HepG2 (cell line): ENCODE measurements around the gene C2orf81. TPM values are rescaled to one million over a fixed set of nuclear protein-coding genes. Genes with fewer than 3 reads are reported as not detected.
A peak's percentile ranks its signal among the peaks of the same experiment; 100 is the strongest.

Experiments used
- ARHGAP35 ChIP-seq: sonication (generic); formaldehyde crosslinking; IDR thresholded peaks from 2 replicates; pipeline ENCODE4 v1.9.0; 2022; ENCODE audit warnings: mild to moderate bottlenecking, inconsistent platforms, moderate library complexity, missing genetic modification reagents, borderline replicate concordance
- MEF2D ChIP-seq: sonication (generic); formaldehyde crosslinking; IDR thresholded peaks from 2 replicates; pipeline ENCODE4 v1.5.1; 2020; ENCODE audit warnings: mild to moderate bottlenecking, missing genetic modification reagents
- MTF1 ChIP-seq: sonication (generic); formaldehyde crosslinking; IDR thresholded peaks from 2 replicates; pipeline ENCODE4 v1.5.0; 2020; ENCODE audit warnings: missing genetic modification reagents
- NFKBIZ ChIP-seq: IDR thresholded peaks from 2 replicates; pipeline ENCODE4 v1.6.1; 2018; ENCODE audit warnings: missing genetic modification reagents, missing compliant biosample characterization
- PITX1 ChIP-seq: sonication (generic); formaldehyde crosslinking; IDR thresholded peaks from 2 replicates; pipeline ENCODE4 v1.5.1; 2020; ENCODE audit warnings: mild to moderate bottlenecking, missing genetic modification reagents
- RXRB ChIP-seq: IDR thresholded peaks from 2 replicates; pipeline ENCODE4 v1.6.1; 2016; ENCODE audit warnings: borderline replicate concordance, missing genetic modification reagents, missing compliant biosample characterization
- TBP ChIP-seq: sonication (generic); formaldehyde crosslinking; IDR thresholded peaks from 2 replicates; pipeline ENCODE4 v1.5.0; 2020; ENCODE audit warnings: missing genetic modification reagents
- ZIK1 ChIP-seq: sonication (generic); formaldehyde crosslinking; IDR thresholded peaks from 2 replicates; pipeline ENCODE4 v1.5.0; 2020; ENCODE audit warnings: mild to moderate bottlenecking, low read depth, missing genetic modification reagents, borderline replicate concordance
- ZMYM4 ChIP-seq: sonication (generic); formaldehyde crosslinking; IDR thresholded peaks from 2 replicates; pipeline ENCODE4 v1.8.1; 2023; ENCODE audit warnings: mild to moderate bottlenecking, missing genetic modification reagents
- ZNF136 ChIP-seq: sonication (generic); formaldehyde crosslinking; IDR thresholded peaks from 2 replicates; pipeline ENCODE4 v1.8.1; 2022; ENCODE audit warnings: low read depth, mild to moderate bottlenecking, moderate library complexity, missing genetic modification reagents
- ZNF180 ChIP-seq: sonication (generic); formaldehyde crosslinking; IDR thresholded peaks from 2 replicates; pipeline ENCODE4 v1.4.0; 2020; ENCODE audit warnings: low read depth, missing genetic modification reagents, borderline replicate concordance
- ZNF776 ChIP-seq: sonication (generic); formaldehyde crosslinking; IDR thresholded peaks from 2 replicates; pipeline ENCODE4 v1.4.0; 2020; ENCODE audit warnings: mild to moderate bottlenecking, missing genetic modification reagents
- polyA plus RNA-seq, 8 experiments: library from polyadenylated mRNA; depleted of rRNA in 3 of 8; stranded (reverse) in 7 of 8; unstranded in 1 of 8; fragments of >200 nt; fragmentation: Illumina TruSeq in 4 of 8; extraction: Trizol in 4 of 8; gene quantifications; 2 replicates each; pipeline versions ENCODE4 v1.2.1 to v1.2.3, GENCODE V29; 2011 to 2016; ENCODE audit warnings: low read depth in 4 of 8, missing spikeins in 1 of 8, mixed read lengths in 1 of 8; ENCODE audit not compliant: insufficient read depth in 1 of 8
- total RNA-seq, 5 experiments: library from RNA; depleted of rRNA; stranded (reverse); fragments of >200 nt; fragmentation: Illumina TruSeq; extraction: Trizol; gene quantifications; 2 replicates each; pipeline ENCODE4 v1.2.3, GENCODE V29; 2016; ENCODE audit warnings: low read depth in 1 of 5
- TF ChIP-seq, protein P1 (sequence below): sonication (generic); formaldehyde crosslinking; IDR thresholded peaks from 2 replicates; pipeline ENCODE4 v1.4.0; 2020; ENCODE audit warnings: missing genetic modification reagents, borderline replicate concordance
- TF ChIP-seq, protein P2 (sequence below): sonication (generic); formaldehyde crosslinking; IDR thresholded peaks from 2 replicates; pipeline ENCODE4 v1.4.0; 2020; ENCODE audit warnings: missing genetic modification reagents, borderline replicate concordance
- TF ChIP-seq, protein P3 (sequence below): sonication (generic); formaldehyde crosslinking; IDR thresholded peaks from 2 replicates; pipeline ENCODE4 v1.8.0; 2023; ENCODE audit warnings: mild to moderate bottlenecking, missing genetic modification reagents
- TF ChIP-seq, protein P4 (sequence below), 2 experiments: fragments of 450-650 bp in 1 of 2; sonication (generic) in 1 of 2; formaldehyde crosslinking; IDR thresholded peaks; 2 replicates each; pipeline versions ENCODE4 v1.5.0 to v1.8.0; 2020 to 2022; ENCODE audit warnings: mild to moderate bottlenecking in 1 of 2, missing genetic modification reagents in 1 of 2

C2orf81 gene
- total and polyA plus RNA-seq, 2 of the 13 experiments (the other 11 are each of a cell fraction or from before 2014, with no cell fraction given), result 0.15 to 0.17 TPM

DNA sequence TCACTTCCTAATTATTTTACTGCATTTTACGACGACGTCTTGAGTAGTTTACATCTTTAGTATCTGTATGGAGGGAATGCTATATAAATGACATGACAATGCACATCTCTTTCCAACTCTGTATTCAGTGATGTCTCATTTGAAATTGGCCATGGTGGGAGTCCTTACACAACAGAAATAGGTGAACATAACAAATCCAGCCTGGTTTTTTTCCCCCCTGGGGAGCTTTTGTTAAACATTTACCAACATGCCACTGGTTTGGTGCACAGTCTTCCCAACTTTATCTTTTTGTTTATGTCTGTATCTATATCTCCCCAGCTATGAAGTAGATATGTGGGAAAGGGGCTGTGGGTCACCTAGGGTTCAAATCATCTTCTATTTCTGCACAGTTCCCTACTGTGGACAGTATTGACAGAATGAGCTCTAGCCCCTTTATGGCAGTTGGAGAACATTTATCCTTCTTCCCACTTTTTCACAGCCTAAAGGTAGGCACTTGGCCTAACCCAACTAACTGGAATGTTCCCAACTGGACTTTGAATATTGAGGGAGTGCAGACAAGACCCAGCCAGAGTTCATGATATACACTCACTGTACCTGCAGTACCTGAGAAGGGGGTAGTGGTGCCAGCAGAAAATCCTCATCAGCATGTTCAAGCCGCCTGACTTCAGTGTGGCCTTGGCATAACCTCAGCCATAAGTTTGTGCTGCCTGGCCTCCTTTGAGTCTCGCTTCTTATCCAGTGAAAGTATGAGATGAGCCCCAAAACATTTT, 26.0 kb upstream of the C2orf81 start (continued):
- TF ChIP-seq, protein P1, sequence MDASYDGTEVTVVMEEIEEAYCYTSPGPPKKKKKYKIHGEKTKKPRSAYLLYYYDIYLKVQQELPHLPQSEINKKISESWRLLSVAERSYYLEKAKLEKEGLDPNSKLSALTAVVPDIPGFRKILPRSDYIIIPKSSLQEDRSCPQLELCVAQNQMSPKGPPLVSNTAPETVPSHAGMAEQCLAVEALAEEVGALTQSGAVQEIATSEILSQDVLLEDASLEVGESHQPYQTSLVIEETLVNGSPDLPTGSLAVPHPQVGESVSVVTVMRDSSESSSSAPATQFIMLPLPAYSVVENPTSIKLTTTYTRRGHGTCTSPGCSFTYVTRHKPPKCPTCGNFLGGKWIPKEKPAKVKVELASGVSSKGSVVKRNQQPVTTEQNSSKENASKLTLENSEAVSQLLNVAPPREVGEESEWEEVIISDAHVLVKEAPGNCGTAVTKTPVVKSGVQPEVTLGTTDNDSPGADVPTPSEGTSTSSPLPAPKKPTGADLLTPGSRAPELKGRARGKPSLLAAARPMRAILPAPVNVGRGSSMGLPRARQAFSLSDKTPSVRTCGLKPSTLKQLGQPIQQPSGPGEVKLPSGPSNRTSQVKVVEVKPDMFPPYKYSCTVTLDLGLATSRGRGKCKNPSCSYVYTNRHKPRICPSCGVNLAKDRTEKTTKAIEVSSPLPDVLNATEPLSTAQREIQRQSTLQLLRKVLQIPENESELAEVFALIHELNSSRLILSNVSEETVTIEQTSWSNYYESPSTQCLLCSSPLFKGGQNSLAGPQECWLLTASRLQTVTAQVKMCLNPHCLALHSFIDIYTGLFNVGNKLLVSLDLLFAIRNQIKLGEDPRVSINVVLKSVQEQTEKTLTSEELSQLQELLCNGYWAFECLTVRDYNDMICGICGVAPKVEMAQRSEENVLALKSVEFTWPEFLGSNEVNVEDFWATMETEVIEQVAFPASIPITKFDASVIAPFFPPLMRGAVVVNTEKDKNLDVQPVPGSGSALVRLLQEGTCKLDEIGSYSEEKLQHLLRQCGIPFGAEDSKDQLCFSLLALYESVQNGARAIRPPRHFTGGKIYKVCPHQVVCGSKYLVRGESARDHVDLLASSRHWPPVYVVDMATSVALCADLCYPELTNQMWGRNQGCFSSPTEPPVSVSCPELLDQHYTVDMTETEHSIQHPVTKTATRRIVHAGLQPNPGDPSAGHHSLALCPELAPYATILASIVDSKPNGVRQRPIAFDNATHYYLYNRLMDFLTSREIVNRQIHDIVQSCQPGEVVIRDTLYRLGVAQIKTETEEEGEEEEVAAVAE, result peak; percentile 38; the same call in 1 of the 2 replicates
- TF ChIP-seq, protein P2, sequence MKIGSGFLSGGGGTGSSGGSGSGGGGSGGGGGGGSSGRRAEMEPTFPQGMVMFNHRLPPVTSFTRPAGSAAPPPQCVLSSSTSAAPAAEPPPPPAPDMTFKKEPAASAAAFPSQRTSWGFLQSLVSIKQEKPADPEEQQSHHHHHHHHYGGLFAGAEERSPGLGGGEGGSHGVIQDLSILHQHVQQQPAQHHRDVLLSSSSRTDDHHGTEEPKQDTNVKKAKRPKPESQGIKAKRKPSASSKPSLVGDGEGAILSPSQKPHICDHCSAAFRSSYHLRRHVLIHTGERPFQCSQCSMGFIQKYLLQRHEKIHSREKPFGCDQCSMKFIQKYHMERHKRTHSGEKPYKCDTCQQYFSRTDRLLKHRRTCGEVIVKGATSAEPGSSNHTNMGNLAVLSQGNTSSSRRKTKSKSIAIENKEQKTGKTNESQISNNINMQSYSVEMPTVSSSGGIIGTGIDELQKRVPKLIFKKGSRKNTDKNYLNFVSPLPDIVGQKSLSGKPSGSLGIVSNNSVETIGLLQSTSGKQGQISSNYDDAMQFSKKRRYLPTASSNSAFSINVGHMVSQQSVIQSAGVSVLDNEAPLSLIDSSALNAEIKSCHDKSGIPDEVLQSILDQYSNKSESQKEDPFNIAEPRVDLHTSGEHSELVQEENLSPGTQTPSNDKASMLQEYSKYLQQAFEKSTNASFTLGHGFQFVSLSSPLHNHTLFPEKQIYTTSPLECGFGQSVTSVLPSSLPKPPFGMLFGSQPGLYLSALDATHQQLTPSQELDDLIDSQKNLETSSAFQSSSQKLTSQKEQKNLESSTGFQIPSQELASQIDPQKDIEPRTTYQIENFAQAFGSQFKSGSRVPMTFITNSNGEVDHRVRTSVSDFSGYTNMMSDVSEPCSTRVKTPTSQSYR (CRISPR knock-in tag), result peak; percentile 47; the same call in 1 of the 2 replicates
- 0 out of 2 replicates have a peak, but pooled peaks have one; percentile 59 for TF ChIP-seq ZIK1 (CRISPR knock-in tag)
- TF ChIP-seq, protein P3, sequence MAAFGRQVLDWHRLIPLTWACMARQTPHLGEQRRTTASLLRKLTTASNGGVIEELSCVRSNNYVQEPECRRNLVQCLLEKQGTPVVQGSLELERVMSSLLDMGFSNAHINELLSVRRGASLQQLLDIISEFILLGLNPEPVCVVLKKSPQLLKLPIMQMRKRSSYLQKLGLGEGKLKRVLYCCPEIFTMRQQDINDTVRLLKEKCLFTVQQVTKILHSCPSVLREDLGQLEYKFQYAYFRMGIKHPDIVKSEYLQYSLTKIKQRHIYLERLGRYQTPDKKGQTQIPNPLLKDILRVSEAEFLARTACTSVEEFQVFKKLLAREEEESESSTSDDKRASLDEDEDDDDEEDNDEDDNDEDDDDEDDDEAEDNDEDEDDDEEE (CRISPR knock-in tag), result 0 out of 2 replicates have a peak, but pooled peaks have one; percentile 7
- TF ChIP-seq, protein P4, sequence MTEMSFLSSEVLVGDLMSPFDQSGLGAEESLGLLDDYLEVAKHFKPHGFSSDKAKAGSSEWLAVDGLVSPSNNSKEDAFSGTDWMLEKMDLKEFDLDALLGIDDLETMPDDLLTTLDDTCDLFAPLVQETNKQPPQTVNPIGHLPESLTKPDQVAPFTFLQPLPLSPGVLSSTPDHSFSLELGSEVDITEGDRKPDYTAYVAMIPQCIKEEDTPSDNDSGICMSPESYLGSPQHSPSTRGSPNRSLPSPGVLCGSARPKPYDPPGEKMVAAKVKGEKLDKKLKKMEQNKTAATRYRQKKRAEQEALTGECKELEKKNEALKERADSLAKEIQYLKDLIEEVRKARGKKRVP (CRISPR knock-in tag; IDR thresholded peaks at IDR 0.05), result no peak
- no peak for TF ChIP-seq MTF1 (CRISPR knock-in tag)
- TF ChIP-seq ARHGAP35 (CRISPR knock-in tag), result no peak
- peak; percentile 67; the same call in 1 of the 2 replicates for TF ChIP-seq MEF2D (CRISPR knock-in tag)
- no peak for TF ChIP-seq ZNF776
- no peak for TF ChIP-seq ZNF136
- peak; percentile 50; the same call in 1 of the 2 replicates for TF ChIP-seq ZMYM4 (CRISPR knock-in tag)
- TF ChIP-seq NFKBIZ (CRISPR knock-in tag), result no peak
- no peak for TF ChIP-seq TBP (CRISPR knock-in tag)
- TF ChIP-seq RXRB, result peak; percentile 48; the same call in 1 of the 2 replicates
- peak; percentile 66 for TF ChIP-seq PITX1 (CRISPR knock-in tag)
- TF ChIP-seq ZNF180 (CRISPR knock-in tag), result no peak
